Lower lobe of right lung (tissue), 2 donors: Measurements from ENCODE around the gene ANKRD44. TPM values are rescaled to one million over a fixed set of nuclear protein-coding genes. Genes with fewer than 3 reads are reported as not detected.

ENCODE experiments used
- ATAC-seq, 2 donors: fragments of 200-7000 bp; cut with Tn5 transposase; one replicate each; pipeline ENCODE4 v1.9.1; 2020 to 2022; ENCODE audit warnings: mild to moderate bottlenecking in 2 of 2, moderate library complexity in 2 of 2
- DNase-seq: peaks from one replicate; pipeline ENCODE4 v3.0.0-alpha.2; 2020
- H3K27ac ChIP-seq: fragments of 200-600 bp; one replicate; pipeline ENCODE4 v1.8.0; 2022
- H3K27me3 ChIP-seq: fragments of 200-600 bp; one replicate; pipeline ENCODE4 v1.8.0; 2022; ENCODE audit warnings: low read depth
- H3K36me3 ChIP-seq: fragments of 200-600 bp; one replicate; pipeline ENCODE4 v1.8.0; 2022; ENCODE audit warnings: mild to moderate bottlenecking
- H3K4me1 ChIP-seq: fragments of 200-600 bp; one replicate; pipeline ENCODE4 v1.8.0; 2022
- H3K4me3 ChIP-seq: fragments of 200-600 bp; one replicate; pipeline ENCODE4 v1.8.0; 2022; ENCODE audit warnings: mild to moderate bottlenecking
- H3K9me3 ChIP-seq: fragments of 200-600 bp; one replicate; pipeline ENCODE4 v1.8.0; 2022
- intact Hi-C: fragments of 100-400 bp; cut with DNase I; formaldehyde crosslinking; loops from one replicate; pipeline ENCODE4 v1.11.0; 2022
- total RNA-seq: library from RNA; stranded (reverse); fragmentation: NEBNext Ultra II Directional; extraction: Animal tissue kit (Norgen Biotek cat#: 25700); gene quantifications from one replicate; pipeline ENCODE4 v1.2.1, GENCODE V29; 2021
- TF ChIP-seq, protein P1 (sequence below): fragments of 200-600 bp; IDR thresholded peaks from one replicate; pipeline ENCODE4 v1.8.0; 2022; ENCODE audit warnings: antibody characterized with exemption, mild to moderate bottlenecking
- donor health status: DM: no; HTN: yes; CAD: no; lungs with severe emphysema.

Gene ANKRD44
- total RNA-seq, 1 donor from 2014 or later: 58.7 TPM

DNA sequence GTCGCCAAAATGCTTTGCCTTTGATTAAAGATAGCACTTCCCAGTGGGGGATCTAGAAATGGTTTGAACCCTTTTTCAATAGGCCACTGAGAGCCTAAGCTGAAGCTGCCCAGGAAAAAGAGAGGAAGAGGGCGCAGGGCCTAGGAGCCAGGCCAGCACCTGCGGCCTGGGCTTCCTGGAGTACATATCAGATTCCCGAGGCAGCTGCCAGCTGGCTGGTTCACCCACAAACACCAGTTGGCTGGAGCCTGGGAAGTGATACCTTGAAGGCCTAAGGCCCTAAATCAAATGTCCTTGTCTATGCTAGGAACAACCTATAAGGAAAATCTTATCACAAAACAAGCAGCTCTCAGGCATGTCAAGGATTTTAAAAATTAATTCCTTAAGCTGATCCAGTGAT, 37.1 kb downstream of the ANKRD44 start:
- intact Hi-C loops: no loop called here
- TF ChIP-seq, protein P1, sequence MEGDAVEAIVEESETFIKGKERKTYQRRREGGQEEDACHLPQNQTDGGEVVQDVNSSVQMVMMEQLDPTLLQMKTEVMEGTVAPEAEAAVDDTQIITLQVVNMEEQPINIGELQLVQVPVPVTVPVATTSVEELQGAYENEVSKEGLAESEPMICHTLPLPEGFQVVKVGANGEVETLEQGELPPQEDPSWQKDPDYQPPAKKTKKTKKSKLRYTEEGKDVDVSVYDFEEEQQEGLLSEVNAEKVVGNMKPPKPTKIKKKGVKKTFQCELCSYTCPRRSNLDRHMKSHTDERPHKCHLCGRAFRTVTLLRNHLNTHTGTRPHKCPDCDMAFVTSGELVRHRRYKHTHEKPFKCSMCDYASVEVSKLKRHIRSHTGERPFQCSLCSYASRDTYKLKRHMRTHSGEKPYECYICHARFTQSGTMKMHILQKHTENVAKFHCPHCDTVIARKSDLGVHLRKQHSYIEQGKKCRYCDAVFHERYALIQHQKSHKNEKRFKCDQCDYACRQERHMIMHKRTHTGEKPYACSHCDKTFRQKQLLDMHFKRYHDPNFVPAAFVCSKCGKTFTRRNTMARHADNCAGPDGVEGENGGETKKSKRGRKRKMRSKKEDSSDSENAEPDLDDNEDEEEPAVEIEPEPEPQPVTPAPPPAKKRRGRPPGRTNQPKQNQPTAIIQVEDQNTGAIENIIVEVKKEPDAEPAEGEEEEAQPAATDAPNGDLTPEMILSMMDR: no peak
- peaks cover 49% of the 10 kb centered on the region for H3K4me1 ChIP-seq
- peak; percentile 65 to 75 for ATAC-seq
- DNase-seq: peak; percentile 62
- no peaks in the 10 kb centered on the region for H3K27me3 ChIP-seq
- no peaks in the 10 kb centered on the region for H3K36me3 ChIP-seq
- H3K4me3 ChIP-seq: no peak overlapping the region
- no peak overlapping the region for H3K27ac ChIP-seq
- H3K9me3 ChIP-seq: no peaks in the 10 kb centered on the region

DNA sequence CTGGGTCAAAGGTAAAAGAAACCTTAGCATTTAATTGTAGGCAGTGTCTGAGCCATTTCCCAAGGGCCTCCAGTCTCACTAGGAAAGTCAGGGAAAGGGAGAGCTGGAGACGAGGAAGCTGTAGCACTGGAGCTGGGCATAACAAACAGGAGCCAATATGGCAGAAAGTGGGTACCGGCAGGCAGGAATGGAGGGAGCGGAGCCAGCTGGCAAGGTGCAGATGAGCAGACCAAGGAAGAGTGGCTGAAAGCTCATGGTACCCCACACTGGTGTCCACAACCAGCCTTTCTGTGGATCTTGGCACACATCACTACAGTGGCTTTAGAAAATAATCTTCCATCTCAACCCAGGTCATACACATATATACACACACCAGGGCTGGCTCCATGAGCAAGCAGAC, 40.0 kb downstream of the ANKRD44 start:
- ATAC-seq (no peak), DNase-seq (no peak)
- Histone ChIP-seq H3K9me3 (no peaks in the 10 kb centered on the region), H3K4me1 (peaks cover 52% of the 10 kb centered on the region), H3K36me3 (no peaks in the 10 kb centered on the region), H3K4me3 (no peak overlapping the region), H3K27me3 (no peaks in the 10 kb centered on the region), H3K27ac (no peak overlapping the region)
- intact Hi-C loops: no loop called here
- TF ChIP-seq, protein P1: no peak

DNA sequence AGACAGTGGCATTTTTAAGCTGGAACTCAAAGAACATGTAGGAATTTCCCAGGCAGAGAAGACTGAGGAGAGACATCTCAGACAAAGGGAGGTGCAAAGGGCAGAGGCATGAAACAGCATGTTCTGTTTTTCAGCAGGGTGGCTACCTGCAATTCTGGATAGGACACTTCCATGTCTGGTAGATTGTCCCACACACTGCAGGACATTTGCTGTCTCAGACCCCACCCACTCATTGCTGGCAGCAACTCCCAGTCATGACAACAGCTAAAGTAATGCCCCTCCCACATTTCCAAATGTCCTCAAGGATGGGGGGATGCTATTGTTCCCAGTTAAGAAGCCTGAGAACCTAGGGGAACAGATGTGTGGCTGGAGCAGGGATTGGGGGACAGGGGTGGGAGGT, 40.8 kb downstream of the ANKRD44 start:
- TF ChIP-seq, protein P1: no peak
- Histone ChIP-seq H3K27ac (no peak overlapping the region), H3K27me3 (no peaks in the 10 kb centered on the region), H3K4me1 (peaks cover 53% of the 10 kb centered on the region), H3K9me3 (no peaks in the 10 kb centered on the region), H3K4me3 (no peak overlapping the region), H3K36me3 (no peaks in the 10 kb centered on the region)
- intact Hi-C loops: no loop called here
- peak in 1 of 2 donors; percentile 20 for ATAC-seq
- DNase-seq: no peak

DNA sequence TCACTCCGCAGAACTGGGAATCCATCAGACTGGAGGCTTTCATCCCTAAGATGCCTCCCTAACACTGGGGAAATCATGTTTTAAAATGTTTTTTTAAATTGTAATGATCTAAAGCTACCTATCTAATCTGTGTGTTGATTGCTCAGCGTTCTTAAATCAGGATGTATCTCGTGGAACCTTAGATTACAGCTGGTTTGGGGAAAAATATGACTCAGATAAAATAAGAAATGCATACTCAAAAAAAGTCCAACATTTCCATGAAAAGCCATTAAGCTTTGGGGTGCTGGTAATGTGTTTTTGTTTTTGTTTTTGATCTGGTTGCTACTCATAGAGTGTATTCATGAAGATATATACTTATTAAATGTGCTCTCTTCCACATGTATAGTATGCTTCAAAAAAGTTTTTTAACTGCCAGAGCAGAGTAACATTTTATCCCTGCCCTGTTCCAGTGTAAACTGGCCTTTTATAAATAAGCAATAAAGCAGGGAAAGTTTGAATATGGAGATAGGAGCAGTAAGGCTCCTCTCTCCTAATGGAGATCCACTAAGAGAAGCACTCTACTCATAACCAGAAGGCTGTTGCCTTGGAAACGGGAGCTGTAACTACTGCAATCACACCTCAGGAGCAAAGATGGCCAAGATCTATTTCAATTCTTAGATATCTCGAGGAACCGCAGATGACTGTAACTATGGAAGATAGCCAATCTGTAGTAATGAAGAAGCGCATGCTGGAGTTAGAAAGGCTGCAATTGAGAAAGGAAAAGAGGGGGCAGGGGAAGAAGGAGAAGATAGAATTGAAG, 41.6 kb downstream of the ANKRD44 start:
- no peaks in the 10 kb centered on the region for H3K27me3 ChIP-seq
- DNase-seq (no peak), ATAC-seq (no peak)
- no peak overlapping the region for H3K4me3 ChIP-seq
- TF ChIP-seq, protein P1: no peak
- no peak overlapping the region for H3K27ac ChIP-seq
- no peaks in the 10 kb centered on the region for H3K9me3 ChIP-seq
- H3K4me1 ChIP-seq: peaks cover 57% of the 10 kb centered on the region
- H3K36me3 ChIP-seq: no peaks in the 10 kb centered on the region
- intact Hi-C loops: no loop called here

DNA sequence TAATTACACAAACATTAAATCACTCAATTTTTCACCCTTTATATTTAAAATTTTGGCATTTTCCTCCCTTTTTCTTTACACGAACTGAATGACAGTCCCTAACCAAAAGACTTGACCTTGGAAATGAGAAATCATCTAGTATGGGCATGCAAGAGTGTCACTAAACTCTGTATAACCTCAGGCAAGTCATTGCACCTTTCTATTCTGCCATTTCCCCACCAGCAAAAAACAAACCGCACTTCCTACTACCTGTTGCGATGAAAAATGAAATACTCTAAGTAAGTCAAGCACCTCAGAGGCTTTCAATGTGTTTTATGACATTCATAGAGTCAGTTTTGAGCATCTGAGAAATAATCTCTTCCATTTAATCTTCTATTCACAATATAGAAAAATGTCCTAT, 44.1 kb downstream of the ANKRD44 start:
- intact Hi-C loops: no loop called here
- Histone ChIP-seq H3K4me3 (no peak overlapping the region), H3K4me1 (peaks cover 64% of the 10 kb centered on the region), H3K27me3 (no peaks in the 10 kb centered on the region), H3K36me3 (no peaks in the 10 kb centered on the region), H3K9me3 (no peaks in the 10 kb centered on the region), H3K27ac (no peak overlapping the region)
- DNase-seq (no peak), ATAC-seq (no peak)
- TF ChIP-seq, protein P1: no peak
